Mesenchymal stem cell (in vitro differentiated cells and primary cell): ENCODE measurements around the gene DCLK1.

Source experiments
- DNase-seq: peaks from one replicate; pipeline ENCODE4 v3.0.0-alpha.2; 2013
- H2AFZ ChIP-seq: one replicate; pipeline ENCODE4 v1.6.1; 2013; ENCODE audit warnings: low read depth, mild to moderate bottlenecking, control low read depth, inconsistent platforms, low read length, moderate library complexity
- H2AK5ac ChIP-seq: 2 replicates; pipeline ENCODE4 v1.6.1; 2013; ENCODE audit warnings: low read length, moderate library complexity, mild to moderate bottlenecking, inconsistent platforms; ENCODE audit not compliant: severe bottlenecking
- H2BK120ac ChIP-seq: one replicate; pipeline ENCODE4 v1.6.1; 2013; ENCODE audit warnings: low read depth, mild to moderate bottlenecking, inconsistent platforms, low read length, moderate library complexity
- H2BK12ac ChIP-seq, 2 experiments: one replicate each; pipeline ENCODE4 v1.6.1; 2013; ENCODE audit warnings: inconsistent platforms in 2 of 2, low read length in 2 of 2, mild to moderate bottlenecking in 2 of 2, moderate library complexity in 2 of 2, control low read depth in 1 of 2
- H2BK15ac ChIP-seq: one replicate; pipeline ENCODE4 v1.6.1; 2013; ENCODE audit warnings: mild to moderate bottlenecking, low read depth, inconsistent platforms; ENCODE audit not compliant: poor library complexity, severe bottlenecking
- H2BK5ac ChIP-seq: 2 replicates; pipeline ENCODE4 v1.6.1; 2013; ENCODE audit warnings: low read depth, mild to moderate bottlenecking, low read length, control low read depth, inconsistent platforms; ENCODE audit not compliant: poor library complexity, severe bottlenecking
- H3K14ac ChIP-seq, 2 experiments: one replicate each; pipeline ENCODE4 v1.6.1; 2013; ENCODE audit warnings: inconsistent platforms in 2 of 2, low read length in 2 of 2, control low read depth in 1 of 2, mild to moderate bottlenecking in 1 of 2, moderate library complexity in 1 of 2
- H3K18ac ChIP-seq, 2 experiments: one replicate each; pipeline ENCODE4 v1.6.1; 2013; ENCODE audit warnings: inconsistent platforms in 2 of 2, low read length in 2 of 2, control low read depth in 1 of 2, low read depth in 1 of 2, mild to moderate bottlenecking in 1 of 2
- H3K23ac ChIP-seq, 2 experiments: one replicate each; pipeline ENCODE4 v1.6.1; 2013; ENCODE audit warnings: inconsistent platforms in 2 of 2, low read length in 2 of 2, mild to moderate bottlenecking in 2 of 2, moderate library complexity in 2 of 2, control low read depth in 1 of 2
- H3K27ac ChIP-seq: 2 replicates; pipeline ENCODE4 v1.5.1; 2013; ENCODE audit warnings: mild to moderate bottlenecking, moderate library complexity, low read length, control low read depth, inconsistent platforms; ENCODE audit not compliant: poor library complexity, severe bottlenecking
- H3K27me3 ChIP-seq, 2 experiments: 2 replicates each; pipeline versions ENCODE4 v1.6.1 to v1.7.0; 2013; ENCODE audit warnings: low read length in 2 of 2, mild to moderate bottlenecking in 2 of 2, moderate library complexity in 2 of 2, control low read depth in 1 of 2, inconsistent platforms in 1 of 2; ENCODE audit not compliant: control insufficient read depth in 1 of 2, insufficient read depth in 1 of 2
- H3K36me3 ChIP-seq, 2 experiments: 2 replicates each; pipeline versions ENCODE4 v1.6.1 to v1.7.0; 2013; ENCODE audit warnings: low read length in 2 of 2, control low read depth in 1 of 2, inconsistent platforms in 1 of 2, low read depth in 1 of 2, mild to moderate bottlenecking in 1 of 2; ENCODE audit not compliant: insufficient read depth in 2 of 2, control insufficient read depth in 1 of 2
- H3K4ac ChIP-seq, 2 experiments: one replicate each; pipeline ENCODE4 v1.6.1; 2013; ENCODE audit warnings: inconsistent platforms in 2 of 2, low read length in 2 of 2, mild to moderate bottlenecking in 2 of 2, moderate library complexity in 2 of 2, control low read depth in 1 of 2, low read depth in 1 of 2
- H3K4me1 ChIP-seq: 2 replicates; pipeline ENCODE4 v1.6.1; 2013; ENCODE audit warnings: low read depth, low read length, control low read depth; ENCODE audit not compliant: control insufficient read depth, insufficient read depth
- H3K4me2 ChIP-seq: 2 replicates; pipeline ENCODE4 v1.6.1; 2013; ENCODE audit warnings: low read length, mild to moderate bottlenecking, inconsistent platforms; ENCODE audit not compliant: poor library complexity, severe bottlenecking
- H3K4me3 ChIP-seq, 2 experiments: 2 replicates each; pipeline versions ENCODE4 v1.5.1 to v1.7.0; 2013; ENCODE audit warnings: low read length in 2 of 2, mild to moderate bottlenecking in 2 of 2, control low read depth in 1 of 2, low read depth in 1 of 2; ENCODE audit not compliant: insufficient read depth in 1 of 2
- H3K79me1 ChIP-seq: replicated peaks from 2 replicates; pipeline ENCODE4 v1.6.1; 2013; ENCODE audit warnings: mild to moderate bottlenecking, control low read depth, low read length, inconsistent platforms; ENCODE audit not compliant: poor library complexity, severe bottlenecking
- H3K9ac ChIP-seq: 2 replicates; pipeline ENCODE4 v1.7.0; 2013; ENCODE audit warnings: mild to moderate bottlenecking, low read length, moderate library complexity
- H3K9me3 ChIP-seq: 2 replicates; pipeline ENCODE4 v1.7.0; 2013; ENCODE audit warnings: mild to moderate bottlenecking, low read length; ENCODE audit not compliant: control insufficient read depth
- H4K8ac ChIP-seq: one replicate; pipeline ENCODE4 v1.6.1; 2013; ENCODE audit warnings: inconsistent platforms, mild to moderate bottlenecking, low read length, moderate library complexity
- H4K91ac ChIP-seq: one replicate; pipeline ENCODE4 v1.6.1; 2013; ENCODE audit warnings: mild to moderate bottlenecking, low read length, inconsistent platforms
- WGBS: methylation state at CpG from one replicate; pipeline ENCODE4 v1.1.7; 2013; ENCODE audit warnings: mixed read lengths; 5-methylcytosine and 5-hydroxymethylcytosine counted together

Gene DCLK1

DNA sequence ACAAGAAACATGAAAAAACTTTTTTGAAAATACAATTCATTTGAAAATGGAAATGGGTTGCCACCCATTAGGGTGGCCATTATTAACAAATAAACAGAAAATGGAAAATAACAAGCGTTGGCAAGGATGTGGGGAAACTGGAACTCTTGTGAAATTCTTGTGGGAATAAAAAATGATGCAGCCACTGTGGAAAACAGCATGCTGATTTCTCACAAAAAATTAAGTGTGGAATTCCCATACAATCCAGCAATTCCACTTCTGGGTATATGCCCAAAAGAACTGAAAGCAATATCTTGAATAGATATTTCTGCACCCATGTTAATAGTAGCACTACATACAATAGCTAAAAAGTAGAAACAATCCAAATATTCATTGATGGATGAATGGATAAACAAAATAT is 165.2 kb downstream of the DCLK1 start:
- Histone ChIP-seq H3K14ac (no peak overlapping the region), H3K23ac (no peak overlapping the region), H3K27ac (no peak overlapping the region), H3K27me3 (no peaks in the 10 kb centered on the region), H3K79me1 (no peaks in the 10 kb centered on the region), H3K9me3 (no peaks in the 10 kb centered on the region), H3K9ac (peak overlapping the region; percentile 2), H2BK120ac (no peak overlapping the region), H3K18ac (no peak overlapping the region), H3K4me2 (no peak overlapping the region), H3K4me3 (no peak overlapping the region), H2BK5ac (no peak overlapping the region), H2BK12ac (no peak overlapping the region), H4K8ac (no peak overlapping the region), H3K36me3 (no peaks in the 10 kb centered on the region), H2BK15ac (no peak overlapping the region), H3K4ac (no peak overlapping the region), H3K4me1 (no peaks in the 10 kb centered on the region), H4K91ac (no peak overlapping the region), H2AFZ (no peak overlapping the region), H2AK5ac (no peak overlapping the region)
- WGBS, result 92% methylated on average over 1 of the region's 1 CpG
- DNase-seq, result no peak

DNA sequence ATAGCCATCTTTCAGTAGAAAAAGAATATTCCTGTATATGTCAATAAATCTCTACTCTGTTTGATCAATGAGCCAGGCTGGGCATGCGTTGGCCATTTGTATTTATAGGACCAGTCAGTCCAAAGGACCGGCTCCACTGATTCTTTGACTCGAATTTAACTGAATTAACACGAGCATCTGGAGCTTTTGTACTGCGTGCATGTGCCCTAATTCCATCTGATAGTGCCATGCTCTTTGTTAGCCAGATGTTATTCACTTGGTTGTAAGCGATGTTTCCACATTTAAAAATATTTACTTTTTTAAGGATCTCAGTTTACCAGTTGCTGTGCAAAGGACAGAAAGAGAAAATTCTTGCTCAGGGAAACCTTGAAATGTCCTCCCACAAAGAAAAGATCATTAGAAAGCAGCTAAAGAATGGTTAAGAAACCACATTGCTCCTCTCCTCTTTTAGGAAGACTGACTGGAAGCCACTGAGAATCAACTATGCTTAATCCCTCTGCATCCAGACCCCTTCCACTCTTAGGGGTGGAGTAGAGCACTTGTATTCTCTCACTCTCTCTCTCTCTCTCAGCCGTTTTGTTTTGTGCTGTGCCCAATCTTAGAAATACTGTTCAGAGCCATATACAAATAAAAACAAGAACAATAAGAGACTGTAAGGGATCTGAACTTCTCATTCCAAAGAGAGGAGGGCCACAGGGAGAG is 165.8 kb downstream of the DCLK1 start:
- H3K9me3 ChIP-seq, result no peaks in the 10 kb centered on the region
- H4K91ac ChIP-seq, result no peak overlapping the region
- H3K4ac ChIP-seq, result no peak overlapping the region
- H2BK5ac ChIP-seq, result no peak overlapping the region
- no peak overlapping the region for H2AK5ac ChIP-seq
- no peak overlapping the region for H2BK120ac ChIP-seq
- no peak overlapping the region for H3K18ac ChIP-seq
- H3K27ac ChIP-seq, result no peak overlapping the region
- no peaks in the 10 kb centered on the region for H3K27me3 ChIP-seq
- 78% methylated on average over 5 of the region's 7 CpGs for WGBS
- no peak overlapping the region for H2AFZ ChIP-seq
- no peak overlapping the region for H4K8ac ChIP-seq
- peak overlapping the region; percentile 15 for H3K9ac ChIP-seq
- H3K4me2 ChIP-seq, result no peak overlapping the region
- H3K36me3 ChIP-seq, result no peaks in the 10 kb centered on the region
- no peak overlapping the region for H2BK15ac ChIP-seq
- no peaks in the 10 kb centered on the region for H3K79me1 ChIP-seq
- no peak overlapping the region for H2BK12ac ChIP-seq
- H3K23ac ChIP-seq, result no peak overlapping the region
- DNase-seq, result no peak
- H3K14ac ChIP-seq, result no peak overlapping the region
- no peak overlapping the region for H3K4me3 ChIP-seq
- H3K4me1 ChIP-seq, result no peaks in the 10 kb centered on the region

DNA sequence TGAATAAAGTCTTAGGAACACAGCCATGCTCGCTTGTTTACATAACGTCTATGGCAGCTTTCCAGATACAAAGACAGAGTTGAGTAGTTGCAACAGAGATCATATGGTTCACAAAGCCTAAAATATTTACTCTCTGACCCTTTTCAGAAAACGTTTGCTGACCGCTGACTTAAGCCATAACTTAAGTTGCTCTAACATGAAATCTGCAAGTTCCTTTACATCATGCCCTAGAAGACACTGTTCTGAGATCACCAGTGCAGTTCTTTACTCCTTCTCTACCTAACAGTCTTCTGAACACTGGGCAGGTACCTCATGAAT is 166.4 kb downstream of the DCLK1 start:
- Histone ChIP-seq H2BK12ac (no peak overlapping the region), H3K18ac (no peak overlapping the region), H3K4ac (no peak overlapping the region), H3K14ac (no peak overlapping the region), H2AK5ac (no peak overlapping the region), H3K9ac (peak overlapping the region; percentile 15), H3K9me3 (no peaks in the 10 kb centered on the region), H3K4me2 (no peak overlapping the region), H3K27me3 (no peaks in the 10 kb centered on the region), H2AFZ (no peak overlapping the region), H2BK120ac (no peak overlapping the region), H3K23ac (no peak overlapping the region), H3K36me3 (no peaks in the 10 kb centered on the region), H3K27ac (no peak overlapping the region), H2BK15ac (no peak overlapping the region), H3K4me3 (no peak overlapping the region), H2BK5ac (no peak overlapping the region), H3K79me1 (no peaks in the 10 kb centered on the region), H4K8ac (no peak overlapping the region), H4K91ac (no peak overlapping the region), H3K4me1 (no peaks in the 10 kb centered on the region)
- 41% methylated on average over 4 of the region's 4 CpGs for WGBS
- DNase-seq, result peak; percentile 18

DNA sequence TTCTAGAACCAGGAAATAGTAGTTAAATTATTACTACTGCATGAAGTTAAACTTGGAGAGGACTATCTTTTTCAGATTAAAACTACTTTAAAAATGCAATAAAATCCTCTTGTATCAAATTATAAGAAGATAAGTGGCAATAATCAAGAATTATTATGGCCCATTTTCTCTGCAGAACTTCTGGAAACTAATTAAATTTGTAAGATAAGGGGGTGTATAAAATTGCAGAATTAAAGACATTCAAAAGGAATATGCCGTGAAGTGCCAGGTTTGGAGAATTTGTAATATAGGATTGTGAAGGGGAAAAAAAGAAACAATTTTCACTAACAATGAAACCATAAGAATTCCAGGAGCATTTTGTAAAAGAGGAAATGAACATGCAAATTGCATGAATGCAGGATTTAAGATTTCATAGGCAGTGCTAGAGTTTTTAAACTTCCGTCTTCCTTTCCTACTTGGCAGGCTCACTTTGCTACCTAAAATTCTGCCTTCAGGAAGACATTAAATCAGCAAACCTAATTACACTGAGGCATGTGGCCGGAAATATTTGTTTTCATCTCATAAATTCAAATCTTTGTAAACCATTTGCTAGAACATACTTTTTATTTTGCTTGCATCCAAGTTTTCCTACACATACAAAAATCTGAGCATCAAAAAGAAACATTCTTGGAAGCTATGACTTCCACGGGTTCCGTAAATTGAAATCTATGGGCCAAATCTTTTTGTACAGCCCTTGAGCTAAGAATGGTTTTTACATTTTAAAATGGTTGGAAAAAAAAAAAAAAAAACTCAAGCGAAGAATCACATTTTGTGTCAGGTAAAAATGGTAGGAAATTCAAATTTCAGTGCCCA is 166.9 kb downstream of the DCLK1 start:
- H4K91ac ChIP-seq, result no peak overlapping the region
- DNase-seq, result no peak
- H3K4me1 ChIP-seq, result no peaks in the 10 kb centered on the region
- H3K4me3 ChIP-seq, result no peak overlapping the region
- no peak overlapping the region for H2AK5ac ChIP-seq
- H3K27me3 ChIP-seq, result no peaks in the 10 kb centered on the region
- no peak overlapping the region for H3K23ac ChIP-seq
- 88% methylated on average over 5 of the region's 6 CpGs for WGBS
- H3K79me1 ChIP-seq, result no peaks in the 10 kb centered on the region
- no peaks in the 10 kb centered on the region for H3K9me3 ChIP-seq
- H2BK120ac ChIP-seq, result no peak overlapping the region
- no peak overlapping the region for H4K8ac ChIP-seq
- no peak overlapping the region for H3K14ac ChIP-seq
- H2BK15ac ChIP-seq, result no peak overlapping the region
- H2BK12ac ChIP-seq, result no peak overlapping the region
- H3K4ac ChIP-seq, result no peak overlapping the region
- H2BK5ac ChIP-seq, result no peak overlapping the region
- H3K4me2 ChIP-seq, result no peak overlapping the region
- H3K27ac ChIP-seq, result no peak overlapping the region
- H3K36me3 ChIP-seq, result no peaks in the 10 kb centered on the region
- no peak overlapping the region for H2AFZ ChIP-seq
- H3K9ac ChIP-seq, result no peak overlapping the region
- no peak overlapping the region for H3K18ac ChIP-seq
